H1 (cell line): ENCODE data around the gene CAB39L. TPM values are rescaled to one million over a fixed set of nuclear protein-coding genes. Genes with fewer than 3 reads are reported as not detected.

Source experiments
- GABPA ChIP-seq: IDR thresholded peaks from 2 replicates; pipeline ENCODE4 v1.6.1; 2011; ENCODE audit warnings: mild to moderate bottlenecking, low read length, moderate library complexity, borderline replicate concordance; ENCODE audit not compliant: insufficient read depth
- JUN ChIP-seq: IDR thresholded peaks from 2 replicates; pipeline ENCODE4 v1.6.1; 2011; ENCODE audit warnings: low read depth, mild to moderate bottlenecking, improper control_type of control experiment, low read length
- polyA plus RNA-seq, 7 experiments: library from polyadenylated mRNA; depleted of rRNA in 3 of 7; stranded (reverse) in 5 of 7; unstranded in 2 of 7; fragments of >200 nt in 5 of 7; fragments of 200-250 nt in 2 of 7; gene quantifications; 1 replicate in 5 of 7; 2 replicates in 1 of 7; 4 replicates in 1 of 7; pipeline versions ENCODE4 v1.2.1 to v1.2.3, GENCODE V29; 2011 to 2013; ENCODE audit warnings: missing spikeins in 2 of 7, mixed read lengths in 2 of 7
- total RNA-seq: library from RNA; stranded (reverse); fragmentation: NEBNext Ultra II Directional; extraction: Animal tissue kit (Norgen Biotek cat#: 25700); gene quantifications from 2 replicates; pipeline ENCODE4 v1.2.1, GENCODE V29; 2021
- TF ChIP-seq, protein P1 (sequence below): fragments of 300-600 bp; sonication (generic); IDR thresholded peaks from 2 replicates; pipeline ENCODE4 v1.7.1; 2012; ENCODE audit warnings: low read length, moderate library complexity, mild to moderate bottlenecking, inconsistent platforms; ENCODE audit not compliant: insufficient replicate concordance

Gene CAB39L
- total and polyA plus RNA-seq, 2 of the 8 experiments (the other 6 are each of a cell fraction or from before 2014, with no cell fraction given): 2.5 to 4.8 TPM

DNA sequence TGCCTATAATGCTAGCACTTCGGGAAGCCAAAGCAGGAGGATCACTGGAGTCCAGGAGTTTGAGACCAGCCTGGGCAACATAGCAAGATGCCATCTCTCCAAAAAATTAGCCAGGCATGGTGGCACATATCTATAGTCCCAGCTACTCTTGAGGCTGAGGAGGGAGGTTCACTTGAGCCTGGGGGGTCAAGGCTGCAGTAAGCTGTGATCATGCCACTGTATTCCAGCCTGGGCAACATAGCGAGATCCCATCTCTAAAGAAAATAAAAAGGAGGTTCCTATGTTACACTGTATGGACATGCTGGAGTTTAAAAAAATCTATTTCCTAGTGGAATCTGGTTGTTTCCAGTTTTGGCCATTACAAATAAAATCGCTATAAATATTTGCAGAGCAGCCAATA is 2.6 kb downstream of the CAB39L start (continued):
- no peak for TF ChIP-seq JUN
- no peak for TF ChIP-seq GABPA
- TF ChIP-seq, protein P1, sequence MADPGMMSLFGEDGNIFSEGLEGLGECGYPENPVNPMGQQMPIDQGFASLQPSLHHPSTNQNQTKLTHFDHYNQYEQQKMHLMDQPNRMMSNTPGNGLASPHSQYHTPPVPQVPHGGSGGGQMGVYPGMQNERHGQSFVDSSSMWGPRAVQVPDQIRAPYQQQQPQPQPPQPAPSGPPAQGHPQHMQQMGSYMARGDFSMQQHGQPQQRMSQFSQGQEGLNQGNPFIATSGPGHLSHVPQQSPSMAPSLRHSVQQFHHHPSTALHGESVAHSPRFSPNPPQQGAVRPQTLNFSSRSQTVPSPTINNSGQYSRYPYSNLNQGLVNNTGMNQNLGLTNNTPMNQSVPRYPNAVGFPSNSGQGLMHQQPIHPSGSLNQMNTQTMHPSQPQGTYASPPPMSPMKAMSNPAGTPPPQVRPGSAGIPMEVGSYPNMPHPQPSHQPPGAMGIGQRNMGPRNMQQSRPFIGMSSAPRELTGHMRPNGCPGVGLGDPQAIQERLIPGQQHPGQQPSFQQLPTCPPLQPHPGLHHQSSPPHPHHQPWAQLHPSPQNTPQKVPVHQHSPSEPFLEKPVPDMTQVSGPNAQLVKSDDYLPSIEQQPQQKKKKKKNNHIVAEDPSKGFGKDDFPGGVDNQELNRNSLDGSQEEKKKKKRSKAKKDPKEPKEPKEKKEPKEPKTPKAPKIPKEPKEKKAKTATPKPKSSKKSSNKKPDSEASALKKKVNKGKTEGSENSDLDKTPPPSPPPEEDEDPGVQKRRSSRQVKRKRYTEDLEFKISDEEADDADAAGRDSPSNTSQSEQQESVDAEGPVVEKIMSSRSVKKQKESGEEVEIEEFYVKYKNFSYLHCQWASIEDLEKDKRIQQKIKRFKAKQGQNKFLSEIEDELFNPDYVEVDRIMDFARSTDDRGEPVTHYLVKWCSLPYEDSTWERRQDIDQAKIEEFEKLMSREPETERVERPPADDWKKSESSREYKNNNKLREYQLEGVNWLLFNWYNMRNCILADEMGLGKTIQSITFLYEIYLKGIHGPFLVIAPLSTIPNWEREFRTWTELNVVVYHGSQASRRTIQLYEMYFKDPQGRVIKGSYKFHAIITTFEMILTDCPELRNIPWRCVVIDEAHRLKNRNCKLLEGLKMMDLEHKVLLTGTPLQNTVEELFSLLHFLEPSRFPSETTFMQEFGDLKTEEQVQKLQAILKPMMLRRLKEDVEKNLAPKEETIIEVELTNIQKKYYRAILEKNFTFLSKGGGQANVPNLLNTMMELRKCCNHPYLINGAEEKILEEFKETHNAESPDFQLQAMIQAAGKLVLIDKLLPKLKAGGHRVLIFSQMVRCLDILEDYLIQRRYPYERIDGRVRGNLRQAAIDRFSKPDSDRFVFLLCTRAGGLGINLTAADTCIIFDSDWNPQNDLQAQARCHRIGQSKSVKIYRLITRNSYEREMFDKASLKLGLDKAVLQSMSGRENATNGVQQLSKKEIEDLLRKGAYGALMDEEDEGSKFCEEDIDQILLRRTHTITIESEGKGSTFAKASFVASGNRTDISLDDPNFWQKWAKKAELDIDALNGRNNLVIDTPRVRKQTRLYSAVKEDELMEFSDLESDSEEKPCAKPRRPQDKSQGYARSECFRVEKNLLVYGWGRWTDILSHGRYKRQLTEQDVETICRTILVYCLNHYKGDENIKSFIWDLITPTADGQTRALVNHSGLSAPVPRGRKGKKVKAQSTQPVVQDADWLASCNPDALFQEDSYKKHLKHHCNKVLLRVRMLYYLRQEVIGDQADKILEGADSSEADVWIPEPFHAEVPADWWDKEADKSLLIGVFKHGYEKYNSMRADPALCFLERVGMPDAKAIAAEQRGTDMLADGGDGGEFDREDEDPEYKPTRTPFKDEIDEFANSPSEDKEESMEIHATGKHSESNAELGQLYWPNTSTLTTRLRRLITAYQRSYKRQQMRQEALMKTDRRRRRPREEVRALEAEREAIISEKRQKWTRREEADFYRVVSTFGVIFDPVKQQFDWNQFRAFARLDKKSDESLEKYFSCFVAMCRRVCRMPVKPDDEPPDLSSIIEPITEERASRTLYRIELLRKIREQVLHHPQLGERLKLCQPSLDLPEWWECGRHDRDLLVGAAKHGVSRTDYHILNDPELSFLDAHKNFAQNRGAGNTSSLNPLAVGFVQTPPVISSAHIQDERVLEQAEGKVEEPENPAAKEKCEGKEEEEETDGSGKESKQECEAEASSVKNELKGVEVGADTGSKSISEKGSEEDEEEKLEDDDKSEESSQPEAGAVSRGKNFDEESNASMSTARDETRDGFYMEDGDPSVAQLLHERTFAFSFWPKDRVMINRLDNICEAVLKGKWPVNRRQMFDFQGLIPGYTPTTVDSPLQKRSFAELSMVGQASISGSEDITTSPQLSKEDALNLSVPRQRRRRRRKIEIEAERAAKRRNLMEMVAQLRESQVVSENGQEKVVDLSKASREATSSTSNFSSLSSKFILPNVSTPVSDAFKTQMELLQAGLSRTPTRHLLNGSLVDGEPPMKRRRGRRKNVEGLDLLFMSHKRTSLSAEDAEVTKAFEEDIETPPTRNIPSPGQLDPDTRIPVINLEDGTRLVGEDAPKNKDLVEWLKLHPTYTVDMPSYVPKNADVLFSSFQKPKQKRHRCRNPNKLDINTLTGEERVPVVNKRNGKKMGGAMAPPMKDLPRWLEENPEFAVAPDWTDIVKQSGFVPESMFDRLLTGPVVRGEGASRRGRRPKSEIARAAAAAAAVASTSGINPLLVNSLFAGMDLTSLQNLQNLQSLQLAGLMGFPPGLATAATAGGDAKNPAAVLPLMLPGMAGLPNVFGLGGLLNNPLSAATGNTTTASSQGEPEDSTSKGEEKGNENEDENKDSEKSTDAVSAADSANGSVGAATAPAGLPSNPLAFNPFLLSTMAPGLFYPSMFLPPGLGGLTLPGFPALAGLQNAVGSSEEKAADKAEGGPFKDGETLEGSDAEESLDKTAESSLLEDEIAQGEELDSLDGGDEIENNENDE: no peak
